ENCODE results near the gene PLA2G2D.

The PLA2G2D gene

DNA sequence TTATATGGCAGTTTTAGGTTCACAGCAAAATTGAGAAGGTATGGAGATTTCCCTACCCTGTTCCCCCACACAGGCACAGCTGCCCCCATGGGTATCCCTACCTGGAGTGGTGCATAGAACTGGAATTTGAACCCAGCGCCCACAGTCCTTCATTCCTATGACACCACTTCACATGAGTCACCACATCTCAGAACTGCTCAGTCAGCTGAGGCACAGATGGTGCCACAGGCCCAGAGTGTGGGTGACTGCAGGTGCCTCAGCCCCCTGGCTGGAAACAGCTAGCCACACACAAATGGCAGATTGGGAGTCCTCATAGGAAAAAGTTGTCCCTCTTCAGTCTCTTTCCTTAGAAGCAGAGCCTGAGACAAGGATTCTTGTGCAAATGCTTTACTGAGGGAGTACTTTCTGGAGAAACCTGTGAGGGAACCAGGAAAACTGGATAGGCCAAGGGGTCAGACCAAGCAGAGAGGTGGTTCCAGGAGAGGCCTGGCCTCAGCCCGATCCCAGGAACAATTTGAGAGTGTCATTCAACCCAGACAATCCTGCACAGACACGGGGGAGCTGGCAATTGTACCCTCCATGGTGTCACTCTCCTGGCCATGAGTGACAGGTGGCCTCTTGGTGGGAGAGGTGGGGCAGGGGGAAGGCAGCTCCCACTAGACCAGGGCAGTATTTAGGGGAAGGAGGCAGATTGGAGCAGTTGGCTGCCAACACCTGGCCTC is 6.9 kb downstream of the PLA2G2D start:
- DNase-seq, result no peak

DNA sequence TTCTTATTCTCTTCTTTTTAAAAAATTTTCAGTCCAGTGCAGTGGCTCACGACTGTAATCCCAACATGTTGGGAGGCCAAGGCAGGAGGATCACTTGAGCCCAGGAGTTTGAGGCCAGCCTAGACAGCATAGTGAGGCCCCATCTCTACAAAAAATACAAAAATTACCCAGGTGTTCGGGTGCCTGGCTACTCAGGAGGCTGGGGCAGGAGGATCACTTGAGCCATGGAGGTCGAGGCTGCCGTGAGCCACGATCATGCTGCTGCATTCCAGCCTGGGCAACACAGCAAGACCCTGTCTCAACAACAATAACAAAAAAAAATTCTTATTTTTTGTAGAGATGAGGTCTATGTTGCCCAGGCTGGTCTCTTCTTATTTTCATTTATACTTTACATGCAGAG is 7.9 kb downstream of the PLA2G2D start:
- no peak for DNase-seq

DNA sequence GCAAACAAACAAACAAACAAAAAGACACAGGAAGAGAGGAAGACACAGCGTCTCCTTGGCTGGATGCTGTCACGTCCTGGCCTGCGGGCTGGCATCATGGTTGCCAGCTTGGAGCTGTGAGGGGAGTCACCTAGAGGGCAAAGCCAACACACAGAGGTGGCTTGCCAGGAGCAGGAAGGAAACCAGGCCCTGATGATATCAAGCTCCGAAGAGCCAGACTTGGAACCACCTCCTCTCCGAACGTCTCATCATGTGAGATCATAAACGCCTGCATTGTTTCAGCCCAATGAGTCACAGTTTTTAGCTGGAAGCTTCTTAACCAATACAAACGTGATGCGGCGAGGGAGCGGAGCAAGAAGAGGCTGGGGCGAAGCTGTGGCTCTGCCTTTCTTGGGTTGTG is 8.7 kb downstream of the PLA2G2D start:
- no peak for DNase-seq

DNA sequence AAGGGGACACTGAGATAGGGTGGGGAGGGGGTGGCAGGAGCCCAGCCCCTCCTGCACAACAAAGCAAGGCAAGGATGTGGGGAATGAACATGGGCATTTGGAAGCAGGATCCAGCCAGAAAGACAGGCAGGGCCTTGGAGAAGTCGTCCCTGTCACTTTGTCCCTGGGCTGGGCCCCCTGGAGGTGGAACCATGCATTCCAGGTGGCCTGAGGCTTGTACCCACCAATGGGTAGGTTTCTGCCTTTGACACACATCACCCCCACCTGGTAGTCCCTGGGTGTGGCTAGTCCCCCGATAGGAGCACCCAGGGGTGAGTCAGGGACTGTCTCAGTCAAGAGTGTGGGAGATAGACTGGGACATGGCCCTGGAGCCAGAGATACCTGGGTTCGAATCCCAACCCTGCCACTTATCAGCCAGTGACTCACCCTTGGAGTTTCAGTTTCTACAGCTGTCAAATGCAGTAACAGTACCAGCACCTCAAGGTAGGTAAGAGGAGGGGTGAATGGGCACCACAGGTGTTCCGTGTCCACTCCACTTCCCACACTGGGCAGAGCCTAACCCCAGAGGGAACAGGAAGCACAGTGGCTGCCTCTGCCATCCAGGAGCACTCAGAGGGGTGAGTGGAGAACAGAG is 10.0 kb downstream of the PLA2G2D start:
- DNase-seq, result no peak

DNA sequence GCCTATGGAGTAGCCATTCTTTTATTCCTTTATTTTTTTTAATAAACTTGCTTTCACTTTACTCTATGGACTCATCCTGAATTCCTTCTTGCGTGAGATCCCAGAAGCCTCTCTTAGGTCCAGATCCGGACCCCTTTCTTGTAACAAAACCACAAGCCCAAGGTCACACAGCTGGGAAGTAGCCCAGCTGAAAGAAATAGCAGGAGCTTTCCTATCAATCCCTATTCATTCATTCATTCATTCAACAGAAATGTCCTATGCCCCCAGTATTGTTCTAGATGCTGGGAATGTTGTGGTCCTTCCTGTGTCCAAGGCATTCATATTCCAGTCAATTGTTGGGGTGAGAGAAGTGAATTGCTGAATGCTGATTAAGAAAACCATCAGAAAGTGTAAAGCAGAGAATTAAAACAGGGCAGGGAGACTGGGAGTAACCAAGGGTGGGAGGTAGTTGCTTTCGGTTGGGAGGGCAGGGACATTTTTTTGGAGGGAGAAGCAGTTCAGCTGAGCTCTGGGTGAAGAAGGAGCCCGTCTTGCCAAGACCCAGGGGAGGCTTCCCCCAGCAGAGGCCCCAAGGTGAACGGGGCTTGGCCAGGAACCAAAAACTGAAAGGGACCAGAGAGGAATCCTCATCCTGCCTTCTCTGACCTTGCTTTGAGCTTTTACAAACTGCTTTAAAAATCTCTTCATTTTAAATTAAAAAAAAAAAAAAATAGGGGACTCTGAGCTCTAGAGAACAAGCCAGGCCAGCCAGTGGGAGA is 10.8 kb downstream of the PLA2G2D start:
- no peak for DNase-seq

DNA sequence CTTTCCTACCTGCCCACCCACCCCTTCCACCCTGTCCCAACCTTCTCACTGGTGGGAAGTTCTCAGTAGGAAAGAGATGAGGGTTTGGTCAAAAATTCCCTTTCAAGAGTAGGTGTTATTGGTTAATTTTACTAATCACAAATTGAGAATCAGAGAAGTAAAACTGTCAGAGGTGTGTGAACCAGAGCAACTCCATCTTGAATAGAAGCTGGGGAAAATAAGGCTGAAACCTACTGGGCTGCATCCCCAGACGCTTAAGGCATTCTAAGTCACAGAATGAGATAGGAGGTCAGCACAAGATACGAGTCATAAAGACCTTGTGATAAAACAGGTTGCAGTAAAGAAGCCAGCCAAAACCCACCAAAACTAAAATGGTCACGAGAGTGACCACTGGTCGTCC is 11.5 kb downstream of the PLA2G2D start:
- no peak for DNase-seq

DNA sequence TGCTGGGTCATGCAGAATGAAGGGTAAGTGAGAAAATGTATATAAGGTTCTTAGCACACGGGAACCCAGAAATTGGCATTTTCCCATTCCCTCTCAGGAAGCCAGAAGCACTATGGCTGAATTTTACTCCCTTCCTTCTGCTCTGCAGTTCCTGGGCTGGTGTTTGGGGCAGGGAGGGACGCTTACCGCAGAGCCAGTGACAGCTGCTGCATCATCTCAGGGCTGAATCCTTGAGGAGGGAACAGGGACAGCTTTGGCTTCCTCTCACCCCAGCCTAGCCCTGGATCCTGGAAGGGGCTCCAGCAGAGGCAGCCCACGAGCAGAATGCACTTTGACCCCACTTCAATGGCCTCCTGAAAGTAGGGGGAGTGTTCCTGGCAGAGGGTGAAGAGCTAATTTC is 12.0 kb downstream of the PLA2G2D start:
- DNase-seq, result no peak

DNA sequence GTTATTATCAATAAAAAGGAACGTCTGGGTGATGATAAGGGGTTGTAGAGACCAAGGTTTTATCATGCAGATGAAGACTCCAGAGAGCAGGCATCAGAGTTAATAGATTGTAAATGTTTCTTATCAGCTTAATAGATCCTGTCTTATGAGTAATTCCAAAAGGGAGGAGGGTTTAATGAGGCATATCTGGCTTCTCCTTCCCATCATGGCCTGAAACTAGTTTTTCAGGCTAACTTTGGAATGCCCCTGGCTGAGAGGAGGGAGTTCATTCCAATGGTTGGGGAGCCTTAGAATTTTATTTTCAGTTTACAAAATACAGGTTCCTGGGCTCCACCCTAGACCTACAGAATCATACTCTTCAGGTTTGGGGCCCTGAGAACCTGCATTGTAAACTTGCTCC is 13.5 kb downstream of the PLA2G2D start:
- no peak for DNase-seq

DNA sequence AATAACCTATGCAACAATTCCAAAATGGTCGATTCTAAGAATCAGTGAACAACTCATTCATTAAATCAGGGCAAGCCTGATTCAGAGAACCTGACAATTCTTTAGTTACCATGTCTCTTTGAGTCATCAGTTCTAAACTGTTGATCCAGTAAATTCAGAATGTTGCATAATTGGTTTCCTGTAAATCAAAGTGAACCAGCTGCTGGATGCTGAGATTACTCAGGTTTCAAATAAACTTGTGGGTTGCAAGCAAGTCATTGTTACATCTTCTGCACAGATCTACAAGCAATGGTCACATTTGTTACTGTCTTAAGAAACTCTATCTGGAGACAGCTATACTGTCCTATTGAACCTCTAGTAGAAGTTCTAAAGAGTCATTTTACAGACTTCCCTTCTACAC is 16.5 kb downstream of the PLA2G2D start:
- no peak for DNase-seq

DNA sequence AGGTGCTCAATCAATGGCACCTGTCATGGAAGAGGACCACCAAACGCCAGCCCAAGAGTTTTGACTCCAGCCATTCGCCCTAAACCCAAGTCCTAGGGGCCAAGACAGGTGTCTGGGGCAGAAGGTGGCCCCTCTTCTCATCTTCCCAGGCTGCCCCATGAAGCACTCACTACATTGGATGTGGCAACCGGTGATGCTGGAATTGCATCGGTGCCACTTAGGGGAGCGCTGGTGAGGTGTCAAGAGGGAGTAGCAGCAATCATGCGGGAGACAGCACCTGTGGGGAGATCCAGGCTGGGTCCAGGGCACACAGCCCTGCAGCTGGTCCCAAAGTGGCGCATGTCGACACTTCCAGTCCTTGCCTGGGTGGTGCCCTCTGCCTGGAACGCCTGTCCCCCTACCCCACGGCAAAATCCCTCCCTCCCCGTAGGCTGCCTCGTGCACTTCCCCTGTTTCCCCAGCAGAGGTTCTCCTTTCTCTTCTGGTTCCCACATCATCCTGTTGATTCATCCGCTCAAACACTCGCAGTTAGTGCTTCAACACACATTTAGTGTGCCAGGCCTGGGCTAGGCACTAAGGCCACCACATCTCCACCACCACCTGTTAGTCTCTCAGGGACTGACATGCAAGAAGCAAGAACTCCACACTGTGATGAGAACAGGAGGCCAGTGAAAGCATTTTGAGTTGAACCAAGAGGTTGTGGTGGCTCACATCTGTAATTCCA is 18.5 kb downstream of the PLA2G2D start:
- DNase-seq, result no peak

DNA sequence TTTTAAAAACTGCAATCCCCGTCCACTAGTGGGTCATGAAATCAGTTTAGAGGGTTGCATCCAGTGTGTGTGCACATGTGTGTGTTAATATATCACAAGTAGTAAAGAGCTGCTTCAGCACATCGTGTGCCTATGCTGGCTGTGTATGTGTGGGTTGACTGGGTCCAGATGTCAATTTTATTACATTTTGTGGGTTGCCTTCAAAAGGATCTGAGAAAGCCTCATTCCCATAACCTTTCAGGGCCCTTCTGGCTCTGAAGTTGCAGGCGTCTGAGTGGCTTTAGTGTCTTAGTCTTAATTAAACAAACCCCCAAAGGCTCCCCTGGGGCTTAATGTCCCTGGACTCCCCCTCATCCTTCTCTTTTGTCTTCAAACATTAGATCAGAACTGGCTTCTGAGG is 19.8 kb downstream of the PLA2G2D start:
- DNase-seq, result no peak

DNA sequence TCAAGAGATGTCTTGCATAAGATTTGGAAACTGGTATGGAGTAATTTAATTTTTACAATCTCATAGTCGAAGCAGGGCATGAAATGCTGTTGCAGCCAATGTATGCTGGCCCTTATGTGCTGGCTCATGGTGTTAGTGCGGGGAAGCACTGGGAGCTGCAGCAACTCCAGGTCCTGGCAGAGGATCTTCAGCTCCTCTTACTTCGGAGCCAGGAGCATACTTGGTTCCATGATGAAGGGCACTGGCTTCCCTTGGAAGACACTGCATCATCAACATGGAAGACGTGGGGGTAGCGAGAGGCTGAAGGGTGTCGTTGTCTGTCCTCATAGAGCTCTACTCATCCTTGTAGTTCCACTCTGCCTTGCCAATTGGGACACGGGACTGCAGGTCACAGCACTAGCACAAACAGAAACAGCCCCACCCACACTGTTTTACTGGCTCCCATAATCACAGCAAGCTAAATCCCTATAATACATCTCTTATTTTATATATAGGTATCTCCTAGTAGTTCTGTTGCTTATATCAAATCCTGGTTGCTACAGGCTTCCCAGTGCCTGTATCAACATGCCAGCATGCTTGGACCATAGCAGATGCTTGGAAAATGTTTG is 22.4 kb downstream of the PLA2G2D start:
- DNase-seq, result no peak

DNA sequence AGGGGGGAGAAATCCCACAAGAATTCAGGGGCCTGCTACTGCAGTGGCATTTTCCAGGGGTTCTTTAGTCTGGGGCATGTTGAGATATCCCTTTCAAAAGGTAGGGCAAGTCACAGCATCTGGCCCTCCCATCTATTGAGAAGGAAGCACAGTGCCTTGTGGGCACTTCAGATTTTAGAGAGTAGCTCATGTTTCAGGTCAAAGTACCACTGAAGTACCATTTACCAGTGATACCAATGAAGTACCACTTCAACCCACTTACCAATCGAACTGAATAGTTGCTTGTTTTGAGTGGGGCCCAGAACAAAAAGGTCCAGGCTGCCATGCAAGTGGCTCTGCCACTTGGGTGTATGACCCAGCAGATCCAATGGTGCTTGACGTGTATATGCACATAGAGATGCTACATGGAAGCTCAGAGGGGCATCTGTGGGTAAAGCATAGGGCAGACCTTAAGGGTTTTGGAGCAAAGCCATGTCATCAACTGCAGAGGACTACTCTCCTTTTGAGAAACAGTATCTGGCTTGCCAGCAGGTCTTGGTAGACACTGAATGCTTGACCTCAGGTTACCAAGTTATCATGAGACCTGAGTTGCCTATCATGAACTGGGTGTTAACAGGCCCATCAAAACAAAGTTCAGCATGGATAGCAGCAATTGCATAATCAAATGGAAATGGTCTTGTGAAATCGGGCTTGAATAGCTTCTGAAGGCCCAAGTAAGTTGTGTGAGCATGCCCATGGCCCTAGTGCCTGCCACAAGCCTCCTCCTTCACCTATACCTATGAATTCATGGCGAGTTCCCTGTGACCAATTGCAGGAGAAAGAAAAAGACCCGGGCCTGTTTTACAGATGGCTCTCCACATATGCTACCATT is 23.5 kb downstream of the PLA2G2D start:
- no peak for DNase-seq

DNA sequence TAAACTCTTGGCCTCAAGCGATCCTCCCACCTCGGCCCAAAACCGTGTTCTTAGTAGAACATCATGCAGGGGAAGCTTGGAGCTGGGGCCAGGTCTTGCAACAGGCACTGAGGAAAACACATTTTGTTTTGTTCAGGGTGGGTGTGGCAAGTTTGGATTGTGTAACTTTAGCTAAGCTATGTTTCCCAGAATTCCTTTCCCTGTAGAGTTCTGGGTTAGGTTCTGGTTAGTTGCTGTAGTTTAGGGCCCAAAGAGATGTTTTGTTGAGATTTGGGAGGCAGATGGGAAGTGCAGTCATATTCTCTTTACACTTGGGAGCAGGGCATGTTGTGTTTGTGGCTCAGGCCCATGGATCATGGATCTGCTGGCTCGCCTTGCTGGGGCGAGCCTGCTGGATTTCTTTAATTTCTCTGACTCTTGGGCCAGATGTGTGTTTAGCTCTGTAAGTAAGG is 25.4 kb downstream of the PLA2G2D start:
- no peak for DNase-seq

DNA sequence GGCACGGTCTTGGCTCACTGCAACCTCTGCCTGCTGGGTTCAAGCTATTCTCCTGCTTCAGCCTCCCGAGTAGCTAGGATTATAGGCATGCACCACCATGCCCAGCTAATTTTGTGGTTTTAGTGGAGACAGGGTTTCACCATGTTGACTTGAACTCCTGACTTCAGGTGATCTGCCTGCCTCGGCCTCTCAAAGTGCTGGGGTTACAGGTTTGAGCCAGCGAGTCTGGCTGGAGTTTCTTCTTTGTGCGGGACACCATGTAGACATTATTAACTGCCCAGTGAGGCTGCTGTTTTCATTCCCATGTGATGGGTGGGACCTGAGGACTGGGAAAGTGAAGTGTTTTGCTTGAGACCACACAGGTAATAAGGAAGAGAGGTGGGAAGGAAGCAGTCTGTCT is 26.0 kb downstream of the PLA2G2D start:
- no peak for DNase-seq

DNA sequence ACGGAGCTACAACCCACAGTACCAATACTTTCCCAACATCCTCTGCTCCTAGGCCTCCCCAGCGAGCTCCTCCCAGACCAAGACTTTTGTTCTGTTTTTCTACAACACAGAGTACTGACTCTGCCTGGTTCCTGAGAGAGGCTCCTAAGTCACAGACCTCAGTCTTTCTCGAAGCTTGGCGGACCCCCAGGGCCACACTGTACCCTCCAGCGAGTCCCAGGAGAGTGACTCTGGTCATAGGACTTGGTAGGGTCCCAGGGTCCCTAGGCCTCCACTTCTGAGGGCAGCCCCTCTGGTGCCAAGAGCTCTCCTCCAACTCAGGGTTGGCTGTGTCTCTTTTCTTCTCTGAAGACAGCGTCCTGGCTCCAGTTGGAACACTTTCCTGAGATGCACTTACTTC is 28.7 kb downstream of the PLA2G2D start:
- no peak for DNase-seq

DNA sequence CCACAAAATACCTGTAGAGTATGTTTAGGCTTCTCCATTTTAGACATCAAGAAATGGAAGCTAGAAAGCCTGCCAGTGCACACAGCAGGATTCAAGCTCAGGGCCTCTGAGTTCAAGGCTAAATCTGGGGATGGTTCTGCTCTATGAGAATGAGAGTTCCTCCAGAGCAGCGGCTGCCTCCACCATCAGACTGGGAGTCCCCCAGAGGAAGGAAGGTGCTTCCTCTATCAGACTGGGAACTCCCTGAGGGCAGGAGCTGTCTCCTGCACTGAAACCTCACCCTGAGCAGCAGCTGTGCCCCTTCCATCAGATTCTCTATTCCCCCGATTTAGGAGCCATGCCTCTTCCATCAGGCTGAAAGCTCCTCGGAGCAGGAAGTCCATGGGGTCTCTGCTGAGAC is 29.2 kb downstream of the PLA2G2D start:
- DNase-seq, result no peak

DNA sequence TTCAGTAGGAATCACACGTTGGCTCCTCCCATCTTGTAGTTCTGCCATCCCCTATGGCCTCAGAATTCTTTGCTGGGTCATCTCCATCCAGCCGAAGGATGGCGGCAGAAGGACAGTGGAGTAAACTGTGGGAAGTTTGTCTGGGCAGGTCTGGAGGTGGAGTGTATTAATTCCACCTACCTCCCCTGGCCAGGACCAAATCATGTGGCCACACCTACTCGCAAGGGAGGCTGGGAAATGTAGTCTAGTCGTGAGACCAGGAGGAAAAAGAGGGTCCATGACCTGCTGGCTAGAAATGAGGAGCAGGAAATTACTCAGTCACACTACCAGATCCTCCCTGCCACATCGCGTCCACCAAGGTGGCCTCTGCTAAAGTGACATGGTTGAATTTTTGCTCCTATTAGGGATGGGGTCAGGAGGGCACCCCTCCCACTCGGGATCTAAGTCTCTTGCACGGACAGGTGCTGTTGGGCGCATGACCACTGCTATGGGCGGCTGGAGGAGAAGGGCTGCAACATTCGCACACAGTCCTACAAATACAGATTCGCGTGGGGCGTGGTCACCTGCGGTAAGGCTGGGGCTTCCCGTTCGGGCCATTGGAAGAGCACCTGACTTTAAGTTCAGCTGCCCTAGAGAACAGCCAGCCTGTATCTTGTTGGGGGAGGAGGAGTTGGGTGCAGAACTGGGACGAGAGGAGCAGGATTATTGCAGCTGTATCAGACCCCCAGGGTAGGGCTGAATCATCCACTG is 29.8 kb downstream of the PLA2G2D start:
- no peak for DNase-seq

DNA sequence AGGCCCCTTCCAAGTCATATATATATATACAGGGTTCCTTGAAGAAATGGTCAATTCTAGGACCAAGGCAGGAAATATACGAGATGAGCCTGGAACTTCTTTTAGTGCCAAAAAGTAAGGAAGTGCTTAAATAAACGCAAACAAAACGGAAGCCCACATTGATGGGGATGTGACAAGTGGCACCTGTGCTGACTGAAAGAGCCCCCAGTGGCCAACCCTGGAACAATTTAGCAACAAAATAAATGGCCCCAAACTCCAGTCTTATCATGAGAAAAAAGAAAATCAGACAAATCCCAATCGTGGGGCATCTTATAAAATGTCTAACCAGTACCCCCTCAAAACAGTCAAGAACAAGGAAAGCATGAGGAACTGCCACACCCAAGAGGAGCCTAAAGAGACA is 31.7 kb downstream of the PLA2G2D start:
- DNase-seq, result no peak

DNA sequence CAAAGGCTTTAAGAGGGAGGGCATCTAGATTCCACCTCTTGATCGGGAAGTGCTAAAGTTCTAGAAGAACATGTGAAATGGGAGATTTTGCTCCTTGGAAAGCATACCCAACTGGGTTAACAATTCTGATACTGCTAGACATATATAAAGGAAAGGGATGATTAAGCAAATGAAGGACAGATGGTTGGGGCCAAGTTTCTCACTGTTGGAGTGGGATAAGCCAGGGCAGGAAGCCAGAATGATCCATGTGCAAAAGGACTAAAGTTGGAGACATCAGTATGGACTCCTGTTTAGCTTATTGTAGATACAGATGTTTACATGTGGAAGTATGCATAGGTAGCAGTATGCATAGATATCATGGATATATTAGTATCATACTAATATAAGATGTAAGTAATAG is 32.5 kb downstream of the PLA2G2D start:
- DNase-seq, result no peak

All from NCI-H1048 (cell line).